ENCODE results near the gene YDJC.
A peak's percentile ranks its signal among the peaks of the same experiment; 100 is the strongest.
"Not testable (repeated sequence)": the region's sequence is repeated elsewhere in the genome, so short reads cannot be mapped to it uniquely, and the experiment has no call there.

YDJC gene

DNA sequence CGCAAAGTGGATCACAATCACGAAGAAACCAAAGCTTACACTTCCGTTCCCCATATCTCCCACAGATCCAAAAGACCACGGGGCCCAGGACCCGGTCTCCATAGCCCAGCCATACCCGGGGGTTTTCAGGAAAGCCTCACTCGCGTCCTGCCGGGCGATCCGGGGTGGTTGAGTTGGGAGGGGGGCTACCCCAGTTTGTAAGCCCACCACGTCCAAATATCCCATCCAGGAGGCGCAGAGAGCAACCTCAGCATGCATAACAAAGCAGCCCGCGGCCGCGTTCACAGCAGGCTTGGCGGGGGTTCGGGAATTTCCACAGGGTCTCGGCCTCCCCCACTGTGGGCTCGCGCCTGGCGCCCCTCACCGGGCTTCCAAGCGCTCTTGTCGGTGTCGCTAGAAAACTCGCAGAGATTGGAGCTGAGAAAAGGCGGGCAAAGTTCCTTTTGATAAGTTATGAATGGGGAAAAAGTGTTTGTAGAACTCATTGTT, 21.7 kb upstream of the YDJC start:
- DNase-seq, result no peak

GRCh38 chr22:21650823-21651520, 21.1 kb upstream of the YDJC start:
- no peak for DNase-seq

GRCh38 chr22:21650280-21650679, 20.5 kb upstream of the YDJC start:
- no peak for DNase-seq

DNA sequence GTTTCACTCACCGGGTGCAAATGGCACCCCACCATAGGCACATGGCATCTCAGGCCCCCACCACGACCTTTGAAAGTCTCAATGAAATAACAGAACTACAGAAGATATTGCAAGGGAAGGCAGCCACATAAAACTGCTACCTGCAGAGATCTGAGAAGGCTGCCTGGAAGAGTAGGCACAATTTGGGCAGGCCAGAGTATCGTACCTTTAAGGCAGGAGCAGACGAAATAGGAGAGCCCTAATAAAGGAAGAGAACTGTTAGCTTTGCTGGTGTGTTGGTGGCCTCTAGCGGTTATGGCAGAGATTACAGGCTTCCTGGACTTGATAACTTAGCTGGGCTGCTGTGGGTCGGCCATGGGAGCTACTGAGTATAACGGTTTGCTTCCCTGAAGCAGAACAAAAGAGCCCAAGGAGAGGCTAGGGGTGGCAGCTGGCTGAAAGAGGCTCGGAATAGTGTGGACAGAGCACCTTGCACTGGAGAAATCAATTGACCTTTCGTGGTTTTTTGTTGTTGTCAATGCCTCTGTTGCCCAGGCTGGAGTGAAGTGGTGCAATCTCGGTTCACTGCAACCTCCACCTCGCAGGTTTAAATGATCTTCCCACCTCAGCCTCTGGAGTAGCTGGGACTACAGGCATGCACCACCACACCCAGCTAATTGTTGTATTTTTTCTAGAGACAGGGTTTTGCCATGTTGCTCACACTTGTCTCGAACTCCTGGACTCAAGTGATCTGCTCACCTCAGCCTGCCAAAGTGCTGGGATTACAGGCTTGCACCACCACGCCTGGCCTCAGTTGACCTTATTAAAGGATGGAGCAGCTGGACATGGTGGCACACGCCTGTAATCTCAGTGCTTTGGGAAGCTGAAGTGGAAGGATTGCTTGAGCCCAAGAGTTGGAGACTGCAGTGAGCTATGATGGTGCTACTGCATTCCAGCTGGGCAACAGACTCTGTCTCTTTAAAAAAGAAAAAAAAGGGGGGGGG, 17.1 kb upstream of the YDJC start:
- DNase-seq, result peak; percentile 86

DNA sequence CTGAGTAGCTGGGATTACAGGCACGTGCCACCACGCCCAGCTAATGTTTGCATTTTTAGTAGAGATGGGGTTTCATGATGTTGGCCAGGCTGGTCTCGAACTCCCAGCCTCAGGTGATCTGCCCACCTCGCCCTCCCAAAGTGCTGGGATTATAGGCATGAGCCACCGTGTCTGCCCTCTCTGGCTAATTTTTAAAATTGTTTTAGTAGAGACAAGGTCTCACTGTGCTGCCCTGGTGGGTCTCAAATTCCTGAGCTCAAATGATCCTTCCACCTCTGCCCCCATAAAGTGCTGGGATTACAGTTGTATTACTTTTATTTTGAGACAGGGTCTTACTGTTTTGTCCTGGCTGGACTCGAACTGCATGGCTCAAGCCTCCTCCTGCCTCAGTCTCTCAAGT, 15.7 kb upstream of the YDJC start:
- DNase-seq, result not testable (repeated sequence)

GRCh38 chr22:21643533-21644357, 13.9 kb upstream of the YDJC start:
- no peak for DNase-seq

GRCh38 chr22:21642584-21643448, 13.0 kb upstream of the YDJC start:
- peak; percentile 88 for DNase-seq

- DNase-seq, result peak; percentile 99
Measured at GRCh38 chr22:21641789-21642583, 12.2 kb upstream of the YDJC start, which contains the start of gene SDF2L1. TSS of gene SDF2L1 (plus strand) at chr22:21642302. CDS start at chr22:21642337, 35 bp downstream.

DNA sequence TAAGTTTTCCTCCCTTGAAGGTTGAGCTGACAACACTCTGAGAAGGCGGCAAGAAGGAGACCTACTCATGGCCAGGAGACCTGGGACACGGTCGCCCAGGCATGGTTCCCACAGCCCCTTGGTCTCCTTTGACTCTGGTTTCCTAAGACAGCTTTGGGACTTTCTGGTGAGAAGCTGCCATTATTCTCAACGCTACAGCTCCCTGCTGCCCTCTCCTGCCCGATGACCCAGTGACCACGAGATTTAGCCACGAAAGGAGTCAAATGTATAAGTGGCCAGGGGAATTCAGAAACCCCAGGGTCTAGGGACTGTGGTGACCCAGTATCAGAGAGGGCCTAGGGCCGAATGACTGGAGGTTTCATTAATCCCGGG, 11.6 kb upstream of the YDJC start:
- peak; percentile 82 for DNase-seq

- DNase-seq, result no peak
Measured at GRCh38 chr22:21640810-21641209, 11.0 kb upstream of the YDJC start.

- DNase-seq, result no peak
Measured at GRCh38 chr22:21639359-21639758, 9.5 kb upstream of the YDJC start.

- DNase-seq, result not testable (repeated sequence)
Measured at GRCh38 chr22:21637450-21637849, 7.6 kb upstream of the YDJC start.

- DNase-seq, result no peak
Measured at GRCh38 chr22:21636629-21637218, 6.9 kb upstream of the YDJC start.

DNA sequence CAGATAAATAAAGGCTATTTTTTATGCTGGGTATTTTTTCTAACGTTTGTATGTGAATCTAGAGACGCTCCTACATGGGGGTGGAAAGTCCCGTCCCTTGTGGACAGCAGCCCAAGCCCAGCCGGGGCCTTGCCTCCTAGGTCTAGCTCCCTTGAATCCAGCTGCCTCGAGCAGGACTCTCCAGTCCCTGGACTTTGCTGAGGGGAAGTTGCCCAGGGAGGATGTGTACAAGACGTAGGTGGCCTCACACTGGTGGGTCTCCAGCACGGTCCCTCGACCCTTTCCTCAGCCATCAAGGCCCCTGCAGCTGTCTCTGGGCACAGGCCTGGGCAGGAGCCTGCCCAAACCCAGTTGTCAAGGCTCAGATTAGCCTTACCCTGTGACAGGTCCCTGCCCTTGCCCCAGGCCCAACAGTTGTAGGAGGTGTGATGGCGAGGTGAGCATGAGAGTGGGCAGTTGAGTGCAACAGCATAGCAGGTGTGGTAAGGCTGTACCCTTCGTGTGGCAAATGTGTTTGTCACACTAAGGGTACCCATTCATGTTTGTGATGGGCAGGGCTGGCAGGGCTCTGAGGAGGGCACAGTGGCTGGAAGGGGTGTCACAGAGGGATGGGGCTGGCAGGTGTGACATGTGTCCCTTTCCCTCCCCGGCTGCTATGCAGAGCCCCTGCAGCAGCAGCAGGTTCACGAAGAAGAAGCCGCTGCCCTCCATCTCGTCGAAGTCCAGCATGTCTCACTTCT, 6.1 kb upstream of the YDJC start:
- DNase-seq, result no peak

DNA sequence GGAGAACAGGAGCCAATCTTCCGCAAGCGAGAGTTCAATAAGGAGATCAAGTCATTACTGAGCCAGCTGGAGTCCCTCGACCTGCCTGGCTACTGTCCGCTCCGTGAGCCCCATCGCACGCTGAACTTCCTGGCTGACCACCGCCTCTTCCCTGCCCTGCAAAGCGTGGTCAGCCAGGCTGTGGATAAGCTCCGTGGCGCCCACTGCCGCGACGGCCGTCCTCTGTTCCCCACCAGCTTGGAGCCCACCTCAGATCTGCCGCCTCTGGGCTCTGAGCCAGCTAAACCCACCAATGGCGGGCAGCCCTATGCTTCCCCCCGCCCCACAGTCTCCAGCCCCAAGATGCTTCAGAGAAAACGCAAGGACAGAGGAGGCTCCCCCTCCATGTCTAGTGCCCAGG, 5.0 kb upstream of the YDJC start:
- no peak for DNase-seq

- no peak for DNase-seq
Measured at GRCh38 chr22:21634081-21634480, 4.3 kb upstream of the YDJC start.

GRCh38 chr22:21633481-21633880, 3.7 kb upstream of the YDJC start:
- no peak for DNase-seq

DNA sequence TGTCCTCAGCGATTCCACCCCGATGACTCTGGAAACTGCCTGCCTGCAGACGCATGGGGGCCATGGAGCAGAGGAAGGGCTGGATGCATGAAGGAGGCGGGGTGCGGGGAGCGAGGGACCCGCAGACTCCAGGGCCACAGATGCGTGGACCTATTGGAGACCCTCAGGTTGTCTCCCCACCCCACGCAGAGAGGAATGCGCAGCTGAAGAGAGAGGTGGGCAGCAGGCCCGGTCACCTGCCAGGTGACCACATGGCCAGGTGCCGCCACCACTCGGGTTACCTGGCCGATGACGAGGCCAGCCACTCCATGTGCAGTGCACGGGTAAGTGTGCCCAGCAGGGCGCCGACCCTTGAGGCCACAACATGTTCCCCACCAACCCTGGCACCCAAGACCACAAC, 3.1 kb upstream of the YDJC start:
- no peak for DNase-seq

DNA sequence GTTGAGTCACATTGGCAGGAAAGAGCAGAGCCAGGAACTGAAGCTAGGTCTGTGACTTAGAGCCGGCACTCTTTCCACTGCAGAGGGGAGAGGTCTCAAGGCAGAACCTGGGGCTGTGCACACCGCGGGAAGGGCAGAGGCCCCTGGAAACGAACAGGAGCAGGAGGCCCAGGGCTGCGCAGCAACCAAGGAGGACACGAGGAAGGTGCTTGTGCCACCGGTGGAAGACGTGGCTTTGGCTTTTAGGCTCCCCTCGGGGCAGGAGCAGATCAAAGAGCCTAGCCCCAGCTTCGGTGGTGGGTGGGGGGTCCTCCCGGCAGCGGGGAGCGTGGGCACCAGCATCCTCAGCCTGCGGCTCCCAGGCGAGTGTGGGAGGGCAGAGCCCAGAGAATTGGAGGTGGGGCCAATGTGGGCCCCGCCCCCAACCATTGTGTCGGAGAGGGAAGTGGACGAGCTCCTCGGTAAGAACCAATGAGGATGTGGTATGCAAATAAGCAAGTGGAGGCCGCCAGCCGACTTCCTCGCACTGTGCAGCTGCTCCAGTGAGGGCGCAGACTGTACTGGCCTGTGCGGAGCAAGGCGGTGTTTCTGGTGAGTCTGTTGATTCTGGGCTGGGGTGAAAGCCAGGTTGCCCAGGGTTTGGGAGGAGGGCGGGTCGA, 2.5 kb upstream of the YDJC start, which contains the start of gene CCDC116:
Gene CCDC116 (plus strand): TSS at position 524 of the 659 bp plus-strand sequence. CDS start 422 bp downstream, outside the sequence.
- DNase-seq, result peak; percentile 74
